Activated CD8-positive, alpha-beta T cell treated with anti-CD3 and anti-CD28 coated beads for 36 hours (primary cell): Measurements from ENCODE around the gene LIPE. TPM values are rescaled to one million over a fixed set of nuclear protein-coding genes. Genes with fewer than 3 reads are reported as not detected.

Source experiments
- ATAC-seq: fragments of 200-7000 bp; cut with Tn5 transposase; one replicate; pipeline ENCODE4 v1.10.0; 2021; ENCODE audit warnings: mild to moderate bottlenecking, moderate library complexity
- CTCF ChIA-PET: fragments of 350-600 bp; sonication (Branson Sonifier 250); formaldehyde crosslinking; loops from one replicate; lab custom pipeline; 2021; ENCODE audit warnings: antibody characterized with exemption; lab: Charles Lee
- POLR2A ChIA-PET: fragments of 350-600 bp; sonication (Branson Sonifier 250); formaldehyde crosslinking; loops from one replicate; lab custom pipeline; 2021; ENCODE audit warnings: antibody characterized with exemption; lab: Charles Lee
- DNase-seq: peaks from one replicate; pipeline ENCODE4 v3.0.0-alpha.2; 2020
- H3K27ac Mint-ChIP-seq: one replicate; pipeline ENCODE4 v1.8.0; 2021; ENCODE audit warnings: mild to moderate bottlenecking, mixed read lengths
- H3K27me3 Mint-ChIP-seq: one replicate; pipeline ENCODE4 v1.8.0; 2021; ENCODE audit warnings: mixed read lengths
- H3K36me3 Mint-ChIP-seq: one replicate; pipeline ENCODE4 v1.8.0; 2021; ENCODE audit warnings: low read depth, mixed read lengths
- H3K4me1 Mint-ChIP-seq: one replicate; pipeline ENCODE4 v1.8.0; 2021; ENCODE audit warnings: low read depth, mixed read lengths
- H3K4me3 Mint-ChIP-seq: one replicate; pipeline ENCODE4 v1.8.0; 2021; ENCODE audit warnings: mild to moderate bottlenecking, moderate library complexity, mixed read lengths
- H3K9me3 Mint-ChIP-seq: one replicate; pipeline ENCODE4 v1.8.0; 2021; ENCODE audit warnings: mixed read lengths
- intact Hi-C: fragments of 100-400 bp; cut with micrococcal nuclease; formaldehyde crosslinking; loops from one replicate; pipeline ENCODE4 v1.10.0; 2022
- total RNA-seq, 2 experiments: library from RNA; stranded (reverse); gene quantifications; one replicate each; pipeline ENCODE4 v1.2.3, GENCODE V29; 2021
- TF ChIP-seq, protein P1 (sequence below): fragments of 200-600 bp; IDR thresholded peaks from one replicate; pipeline ENCODE4 v1.8.0; 2022; ENCODE audit warnings: antibody characterized with exemption, mild to moderate bottlenecking

The LIPE gene, protein sequence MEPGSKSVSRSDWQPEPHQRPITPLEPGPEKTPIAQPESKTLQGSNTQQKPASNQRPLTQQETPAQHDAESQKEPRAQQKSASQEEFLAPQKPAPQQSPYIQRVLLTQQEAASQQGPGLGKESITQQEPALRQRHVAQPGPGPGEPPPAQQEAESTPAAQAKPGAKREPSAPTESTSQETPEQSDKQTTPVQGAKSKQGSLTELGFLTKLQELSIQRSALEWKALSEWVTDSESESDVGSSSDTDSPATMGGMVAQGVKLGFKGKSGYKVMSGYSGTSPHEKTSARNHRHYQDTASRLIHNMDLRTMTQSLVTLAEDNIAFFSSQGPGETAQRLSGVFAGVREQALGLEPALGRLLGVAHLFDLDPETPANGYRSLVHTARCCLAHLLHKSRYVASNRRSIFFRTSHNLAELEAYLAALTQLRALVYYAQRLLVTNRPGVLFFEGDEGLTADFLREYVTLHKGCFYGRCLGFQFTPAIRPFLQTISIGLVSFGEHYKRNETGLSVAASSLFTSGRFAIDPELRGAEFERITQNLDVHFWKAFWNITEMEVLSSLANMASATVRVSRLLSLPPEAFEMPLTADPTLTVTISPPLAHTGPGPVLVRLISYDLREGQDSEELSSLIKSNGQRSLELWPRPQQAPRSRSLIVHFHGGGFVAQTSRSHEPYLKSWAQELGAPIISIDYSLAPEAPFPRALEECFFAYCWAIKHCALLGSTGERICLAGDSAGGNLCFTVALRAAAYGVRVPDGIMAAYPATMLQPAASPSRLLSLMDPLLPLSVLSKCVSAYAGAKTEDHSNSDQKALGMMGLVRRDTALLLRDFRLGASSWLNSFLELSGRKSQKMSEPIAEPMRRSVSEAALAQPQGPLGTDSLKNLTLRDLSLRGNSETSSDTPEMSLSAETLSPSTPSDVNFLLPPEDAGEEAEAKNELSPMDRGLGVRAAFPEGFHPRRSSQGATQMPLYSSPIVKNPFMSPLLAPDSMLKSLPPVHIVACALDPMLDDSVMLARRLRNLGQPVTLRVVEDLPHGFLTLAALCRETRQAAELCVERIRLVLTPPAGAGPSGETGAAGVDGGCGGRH
- total RNA-seq = 10 to 100 TPM; 28.4 to 34.3 TPM

DNA sequence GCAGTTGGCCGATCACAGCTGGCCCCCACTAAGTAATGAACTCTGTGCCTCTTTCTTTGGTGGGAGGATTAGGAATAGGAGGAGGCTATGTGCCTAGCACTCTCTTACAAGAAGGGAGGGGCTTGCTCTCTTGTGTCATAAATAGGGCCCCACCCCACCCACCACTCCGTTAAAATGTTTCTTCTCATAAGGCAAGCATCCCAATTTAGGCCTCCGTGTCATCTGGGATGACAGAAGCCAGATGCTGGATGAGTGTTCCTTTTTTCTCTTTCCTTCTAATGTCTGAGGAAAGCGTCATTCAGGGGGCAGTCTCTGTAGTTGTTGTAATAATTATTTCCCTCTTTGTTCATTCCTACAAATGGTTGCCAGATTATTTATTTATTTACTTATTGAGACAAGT lies at the start of gene LIPE:
LIPE (minus strand) TSS at position 76 of the 400 bp plus-strand sequence. CDS start 239 bp downstream, outside the sequence.
- H3K36me3 Mint-ChIP-seq = no peaks in the 10 kb centered on the region
- intact Hi-C loops = no loop called here
- POLR2A ChIA-PET = no interaction called here
- H3K27me3 Mint-ChIP-seq = no peaks in the 10 kb centered on the region
- no peak within 1 kb of the TSS for H3K27ac Mint-ChIP-seq
- H3K4me3 Mint-ChIP-seq = no peak within 1 kb of the TSS
- peaks cover 7% of the 10 kb centered on the region for H3K4me1 Mint-ChIP-seq
- TF ChIP-seq, protein P1, sequence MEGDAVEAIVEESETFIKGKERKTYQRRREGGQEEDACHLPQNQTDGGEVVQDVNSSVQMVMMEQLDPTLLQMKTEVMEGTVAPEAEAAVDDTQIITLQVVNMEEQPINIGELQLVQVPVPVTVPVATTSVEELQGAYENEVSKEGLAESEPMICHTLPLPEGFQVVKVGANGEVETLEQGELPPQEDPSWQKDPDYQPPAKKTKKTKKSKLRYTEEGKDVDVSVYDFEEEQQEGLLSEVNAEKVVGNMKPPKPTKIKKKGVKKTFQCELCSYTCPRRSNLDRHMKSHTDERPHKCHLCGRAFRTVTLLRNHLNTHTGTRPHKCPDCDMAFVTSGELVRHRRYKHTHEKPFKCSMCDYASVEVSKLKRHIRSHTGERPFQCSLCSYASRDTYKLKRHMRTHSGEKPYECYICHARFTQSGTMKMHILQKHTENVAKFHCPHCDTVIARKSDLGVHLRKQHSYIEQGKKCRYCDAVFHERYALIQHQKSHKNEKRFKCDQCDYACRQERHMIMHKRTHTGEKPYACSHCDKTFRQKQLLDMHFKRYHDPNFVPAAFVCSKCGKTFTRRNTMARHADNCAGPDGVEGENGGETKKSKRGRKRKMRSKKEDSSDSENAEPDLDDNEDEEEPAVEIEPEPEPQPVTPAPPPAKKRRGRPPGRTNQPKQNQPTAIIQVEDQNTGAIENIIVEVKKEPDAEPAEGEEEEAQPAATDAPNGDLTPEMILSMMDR = no peak
- DNase-seq (no peak), ATAC-seq (no peak)
- CTCF ChIA-PET = interaction anchor here (2.3 to 4.7 kb wide), 3 partner anchors 11 to 23 kb away, joined by 7 to 44 read pairs (median 40); no protein-coding TSS in a partner anchor
- H3K9me3 Mint-ChIP-seq = no peaks in the 10 kb centered on the region

DNA sequence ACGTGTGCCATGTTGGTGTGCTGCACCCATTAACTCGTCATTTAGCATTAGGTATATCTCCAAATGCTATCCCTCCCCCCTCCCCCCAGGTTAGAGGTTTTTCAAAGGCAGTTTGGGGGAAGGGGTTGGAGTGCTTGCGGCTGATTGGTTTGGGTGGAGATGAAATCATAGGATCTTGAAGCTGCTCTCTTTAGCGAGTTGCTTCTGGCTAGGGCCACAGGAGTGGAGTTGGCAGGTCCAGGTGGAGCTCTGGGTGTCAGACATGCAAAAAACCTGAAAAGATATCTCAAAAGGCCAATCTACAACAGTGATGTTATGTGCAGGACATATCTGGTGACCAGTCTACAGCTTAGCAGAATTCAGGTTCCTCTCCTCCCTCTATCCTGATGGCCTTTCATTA lies 48.2 kb upstream of the LIPE start:
- H3K36me3 Mint-ChIP-seq = no peaks in the 10 kb centered on the region
- H3K4me1 Mint-ChIP-seq = peaks cover 3% of the 10 kb centered on the region
- peaks cover 2% of the 10 kb centered on the region for H3K27me3 Mint-ChIP-seq
- no peaks in the 10 kb centered on the region for H3K9me3 Mint-ChIP-seq
- DNase-seq (no peak), ATAC-seq (no peak)
- TF ChIP-seq, protein P1 = no peak
- no peak overlapping the region for H3K4me3 Mint-ChIP-seq
- ChIA-PET CTCF (interaction anchor here (0.9 to 1.6 kb wide), 3 partner anchors 9 to 35 kb away, joined by 3 to 5 read pairs (median 5); no protein-coding TSS in a partner anchor), POLR2A (interaction anchor here (1.3 kb wide), 1 partner anchor 9 kb away, joined by 5 read pairs; no protein-coding TSS in a partner anchor)
- H3K27ac Mint-ChIP-seq = no peak overlapping the region
- intact Hi-C loops = loop anchor here (1.0 kb wide), 1 partner anchor 49 kb away; no protein-coding TSS in a partner anchor

DNA sequence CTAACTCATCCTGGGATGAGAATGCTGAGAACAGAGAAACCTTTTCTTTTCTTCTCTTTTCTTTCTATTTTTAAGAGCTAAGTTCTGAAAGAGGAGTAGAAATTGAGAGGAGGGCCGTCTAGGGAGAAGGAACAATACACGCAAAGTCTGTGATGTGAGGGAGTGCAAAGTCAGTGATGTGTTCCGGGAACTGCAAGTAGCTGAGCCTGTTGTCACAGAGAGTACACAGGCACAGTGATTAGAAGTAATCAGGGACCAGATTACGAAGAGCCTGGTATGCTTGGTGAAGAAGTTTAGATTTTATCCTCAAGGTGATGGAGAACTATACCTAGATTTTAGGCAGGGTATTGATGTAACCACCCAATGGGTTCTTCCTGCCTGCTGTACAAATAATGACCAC lies 47.6 kb upstream of the LIPE start:
- ChIA-PET POLR2A (no interaction called here), CTCF (interaction anchor here (0.9 to 6.2 kb wide), 6 partner anchors 9 to 132 kb away, joined by 3 to 36 read pairs (median 4); partner anchors contain the start of gene CEACAM1)
- ATAC-seq = no peak
- Mint-ChIP-seq H3K27me3 (peaks cover 2% of the 10 kb centered on the region), H3K4me3 (no peak overlapping the region), H3K4me1 (peaks cover 3% of the 10 kb centered on the region), H3K27ac (no peak overlapping the region), H3K9me3 (no peaks in the 10 kb centered on the region), H3K36me3 (no peaks in the 10 kb centered on the region)
- DNase-seq = no peak
- TF ChIP-seq, protein P1 = no peak
- intact Hi-C loops = loop anchor here (1.0 kb wide), 1 partner anchor 50 kb away; no protein-coding TSS in a partner anchor

DNA sequence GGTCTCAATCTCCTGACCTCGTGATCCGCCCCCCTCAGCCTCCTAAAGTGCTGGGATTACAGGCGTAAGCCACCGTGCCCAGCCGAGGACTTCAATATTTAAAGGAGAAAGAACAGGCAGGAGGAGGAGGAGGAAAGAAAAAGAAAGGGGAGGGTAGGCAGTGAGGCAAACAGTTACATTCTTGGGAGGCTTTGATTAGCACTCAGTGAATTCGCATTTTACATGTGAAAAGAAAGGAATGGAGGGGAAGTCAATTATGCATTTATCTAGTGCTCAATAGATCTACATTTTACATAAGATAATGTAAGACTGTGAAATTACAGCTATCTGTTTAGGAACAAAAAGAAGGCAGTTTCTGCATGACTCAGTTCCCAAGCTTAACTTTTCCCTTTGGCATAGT lies 46.5 kb upstream of the LIPE start:
- ATAC-seq (no peak), DNase-seq (no peak)
- no peak overlapping the region for H3K27ac Mint-ChIP-seq
- TF ChIP-seq, protein P1 = no peak
- POLR2A ChIA-PET = interaction anchor here (1.0 kb wide), 1 partner anchor 9 kb away, joined by 3 read pairs; no protein-coding TSS in a partner anchor
- H3K4me1 Mint-ChIP-seq = peaks cover 7% of the 10 kb centered on the region
- CTCF ChIA-PET = interaction anchor here (1.0 to 6.2 kb wide), 6 partner anchors 18 to 133 kb away, joined by 3 to 36 read pairs (median 4); partner anchors contain the start of gene CEACAM1
- intact Hi-C loops = no loop called here
- H3K9me3 Mint-ChIP-seq = no peaks in the 10 kb centered on the region
- H3K4me3 Mint-ChIP-seq = no peak overlapping the region
- H3K27me3 Mint-ChIP-seq = peaks cover 2% of the 10 kb centered on the region
- no peaks in the 10 kb centered on the region for H3K36me3 Mint-ChIP-seq
